AML-193 (cell line): ENCODE measurements around the gene SERPINA4.

Experiments used
- DNase-seq, 2 experiments: peaks; one replicate each; lab custom pipeline; 2025; lab: John Stamatoyannopoulos, UW

The SERPINA4 gene

DNA sequence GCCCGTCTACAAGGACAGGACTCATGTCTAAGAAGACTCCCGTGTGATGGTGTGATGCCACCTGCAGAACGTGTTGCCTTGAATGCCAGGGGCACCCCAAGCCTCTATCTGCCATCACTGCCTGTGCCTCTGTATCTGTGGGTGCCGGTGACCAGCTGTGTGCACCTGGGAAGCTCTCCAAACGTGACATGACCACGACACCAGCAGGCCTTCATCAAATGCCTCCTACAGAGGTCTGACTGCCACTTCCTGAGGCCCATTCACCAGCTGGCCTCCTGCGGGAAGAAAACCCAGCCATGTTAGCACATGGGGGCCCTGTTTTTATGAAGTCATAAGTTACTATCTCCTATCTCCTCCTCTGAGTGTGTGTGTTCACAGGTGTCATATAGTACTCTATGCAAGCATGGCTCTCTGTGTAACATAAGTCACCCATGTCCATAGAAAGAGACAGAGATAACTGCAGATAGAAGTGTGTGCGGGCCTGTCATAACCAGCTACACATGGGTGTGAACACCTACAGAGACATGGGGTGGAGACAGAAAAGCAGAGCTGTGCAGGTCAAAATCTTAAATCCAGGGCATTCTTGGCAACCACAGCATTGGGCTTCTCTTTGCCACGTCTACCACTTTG, 18.3 kb upstream of the SERPINA4 start:
- no peak for DNase-seq

DNA sequence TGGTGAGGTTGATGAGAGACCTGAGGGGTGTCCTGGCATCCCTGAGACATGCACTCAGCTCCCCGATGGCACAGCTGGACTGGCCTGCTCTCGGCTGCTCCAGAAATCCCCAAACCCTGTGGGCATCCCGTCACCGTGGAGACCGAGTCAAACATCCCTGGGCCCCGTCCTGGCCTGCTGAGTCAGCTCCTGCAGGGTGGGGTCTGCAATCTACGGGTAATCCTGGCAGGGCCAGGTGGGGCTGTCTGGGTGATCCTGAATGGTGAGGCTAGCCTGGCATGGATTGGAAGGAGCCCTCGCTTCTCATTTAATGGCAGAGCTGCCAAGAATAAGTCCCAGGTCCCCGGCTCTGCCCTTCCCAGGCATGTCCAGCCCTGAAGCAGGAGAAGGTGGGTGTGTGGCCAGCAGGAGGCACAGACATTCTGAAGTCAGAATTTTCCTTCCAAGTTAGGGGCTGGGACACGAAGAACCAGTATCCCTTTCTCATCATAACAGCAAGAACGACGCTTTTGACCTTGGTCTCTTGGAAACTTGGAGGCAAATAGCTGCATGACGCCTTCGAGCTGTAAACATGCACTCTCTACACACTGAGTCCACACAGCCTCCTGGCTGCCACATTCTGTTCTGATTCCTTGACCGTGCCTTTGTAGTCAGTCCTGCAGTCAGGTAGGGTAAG, 17.7 kb upstream of the SERPINA4 start:
- DNase-seq: no peak

DNA sequence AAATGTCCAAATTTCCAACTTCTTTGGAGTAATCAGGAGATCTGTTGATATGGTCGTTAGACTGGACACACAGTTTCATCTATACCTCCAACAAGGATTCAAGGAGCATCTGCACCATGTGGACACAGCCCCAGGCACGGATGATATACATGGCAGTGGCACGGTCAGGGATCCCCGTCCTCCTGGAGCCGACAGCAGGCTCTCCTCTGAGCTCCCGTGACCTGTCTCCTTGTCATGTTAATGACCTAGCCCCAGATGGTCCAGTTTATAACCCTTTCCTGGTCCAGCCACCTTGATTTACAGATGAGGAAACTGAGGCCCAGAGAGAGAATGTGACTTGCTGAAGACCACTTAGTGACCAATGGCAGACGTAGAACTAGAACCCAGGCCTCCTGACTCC, 16.5 kb upstream of the SERPINA4 start:
- DNase-seq: no peak

DNA sequence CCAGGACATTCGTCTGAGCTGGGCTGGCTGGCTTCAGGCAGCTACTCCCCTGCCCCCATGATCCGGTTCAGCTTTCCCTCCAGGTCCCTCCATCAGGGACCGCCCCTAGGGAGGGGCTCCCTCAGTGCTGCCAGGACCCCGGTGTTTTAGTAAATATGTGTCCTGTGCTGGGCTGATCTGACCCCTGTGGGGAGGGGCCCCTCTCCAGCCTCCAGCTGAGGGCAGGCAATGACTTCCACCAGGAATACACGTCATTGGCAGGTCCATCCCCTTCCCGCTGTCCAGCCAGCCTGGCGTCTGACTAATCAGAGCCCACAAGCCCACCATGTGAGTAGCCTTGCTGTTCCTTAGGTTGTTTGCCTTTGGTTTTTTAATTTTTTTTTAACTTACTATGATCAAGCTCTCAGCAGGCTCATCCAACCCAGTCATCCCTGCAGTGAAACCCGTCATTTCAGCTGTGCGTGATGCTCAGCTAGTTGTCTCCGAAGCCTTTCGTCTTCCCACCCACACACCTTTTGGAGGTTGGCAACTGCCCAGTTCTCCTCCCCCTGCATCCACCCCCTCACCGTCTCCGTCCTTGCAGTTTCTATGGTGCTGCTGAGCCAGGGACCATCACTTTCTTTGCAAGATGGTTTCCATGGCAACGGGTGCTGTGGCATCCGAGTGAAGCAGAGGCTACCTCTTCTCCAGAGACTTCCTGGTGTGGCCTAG, 16.0 kb upstream of the SERPINA4 start:
- DNase-seq: no peak

DNA sequence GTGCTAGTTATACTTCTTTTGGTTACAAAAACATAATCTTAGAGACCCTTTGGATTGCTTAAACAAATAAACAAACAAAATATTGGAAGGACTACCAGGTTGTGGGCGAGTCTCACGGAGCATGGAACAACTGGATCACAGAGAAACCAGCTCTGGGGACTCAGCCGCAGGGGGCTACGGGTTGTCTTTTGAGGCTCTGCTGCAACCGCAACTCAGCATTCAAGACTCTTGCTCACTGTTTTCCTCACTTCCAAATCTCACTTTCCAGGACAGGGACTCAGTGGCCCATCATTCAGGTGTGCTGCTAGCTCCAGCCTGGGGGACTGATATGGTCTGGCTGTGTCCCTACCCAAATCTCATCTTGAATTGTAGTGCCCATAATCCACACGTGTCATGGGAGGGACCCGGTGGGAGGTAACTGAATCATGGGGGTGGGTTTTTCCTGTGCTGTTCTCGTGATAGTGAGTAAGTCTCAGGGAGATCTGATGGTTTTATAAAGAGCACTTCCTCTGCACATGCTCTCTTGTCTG, 14.0 kb upstream of the SERPINA4 start:
- DNase-seq: no peak

DNA sequence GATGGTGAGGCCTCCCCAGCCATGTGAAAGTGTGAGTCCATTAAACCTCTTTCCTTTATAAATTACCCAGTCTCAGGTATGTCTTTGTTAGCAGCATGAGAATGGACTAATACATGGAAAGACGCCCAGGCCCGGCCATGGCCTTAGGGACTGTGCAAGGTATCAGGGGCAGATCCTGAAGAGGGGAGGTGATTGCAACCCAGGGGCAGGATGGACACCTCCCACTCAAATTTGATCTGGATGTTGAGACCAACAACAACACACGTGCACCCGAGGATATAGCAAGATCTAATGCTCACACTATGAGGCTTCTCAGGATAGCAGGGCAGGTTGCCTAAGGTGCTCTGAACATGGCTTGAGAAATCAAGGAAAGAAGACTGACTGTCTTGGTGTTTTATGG, 13.5 kb upstream of the SERPINA4 start:
- no peak for DNase-seq

DNA sequence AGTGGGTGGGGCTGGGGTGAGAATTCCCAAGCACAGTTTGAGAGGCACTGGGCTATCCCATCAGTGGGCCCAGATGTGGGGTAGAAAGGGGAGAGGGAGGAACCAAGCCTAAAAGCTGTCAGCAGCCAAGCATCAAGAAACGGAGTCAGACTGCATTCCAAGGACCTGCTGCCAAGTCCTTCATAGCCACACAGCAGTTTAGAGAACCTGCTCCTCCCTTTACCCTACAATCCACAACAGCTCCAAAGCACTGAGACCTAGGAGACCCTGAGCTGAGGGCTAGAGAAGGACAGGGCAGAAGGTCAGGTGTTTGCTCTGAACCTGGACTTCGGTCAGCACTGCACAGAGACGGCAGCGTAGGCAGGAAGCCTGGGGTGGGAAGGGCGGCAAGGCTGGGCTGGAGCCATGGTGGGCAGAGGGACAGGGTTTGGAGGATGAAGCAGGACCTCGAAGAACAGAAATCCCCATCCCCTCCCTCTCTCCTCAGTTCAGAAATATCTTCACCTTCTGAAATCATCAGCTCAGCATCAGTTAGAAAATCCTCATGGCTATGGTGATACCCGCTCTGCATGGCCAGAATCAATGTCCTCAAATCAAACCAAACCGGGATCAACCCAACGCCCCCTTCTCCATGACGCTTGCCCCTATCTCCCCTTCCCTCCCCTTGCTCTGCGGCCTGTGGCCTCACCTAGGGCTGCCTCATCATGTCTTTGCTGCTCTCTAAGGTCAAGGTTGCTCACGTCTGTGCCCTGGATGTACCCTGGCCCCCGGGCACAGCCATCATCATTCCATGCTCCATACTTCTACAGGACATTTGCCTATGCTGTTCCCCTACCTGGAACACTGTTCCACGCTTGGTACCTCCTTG, 12.9 kb upstream of the SERPINA4 start:
- no peak for DNase-seq

GRCh38 chr14:94548999-94549985, 11.9 kb upstream of the SERPINA4 start:
- DNase-seq: peak; percentile 8 to 22

GRCh38 chr14:94550041-94550440, 11.2 kb upstream of the SERPINA4 start:
- DNase-seq: no peak

DNA sequence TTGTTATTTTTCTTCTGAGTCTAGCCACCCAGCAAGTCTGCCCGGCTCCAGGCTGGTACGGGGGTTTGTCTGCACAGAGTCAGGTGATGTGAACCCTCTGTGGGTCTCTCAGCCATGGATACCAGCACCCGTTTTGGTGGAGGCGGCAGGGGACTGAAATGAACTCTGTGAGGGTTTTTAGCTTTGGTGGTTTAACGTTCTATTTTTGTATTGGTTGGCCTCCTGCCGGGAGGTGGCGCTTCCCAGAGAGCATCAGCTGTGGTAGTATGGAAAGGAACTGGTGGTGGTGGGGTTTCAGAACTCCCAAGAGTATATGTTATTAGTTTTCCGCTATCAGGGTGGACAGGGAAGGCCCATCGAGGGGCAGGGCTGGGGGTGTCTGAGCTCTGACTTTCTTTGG, 5.3 kb upstream of the SERPINA4 start:
- DNase-seq: no peak

GRCh38 chr14:94557327-94557726, 3.9 kb upstream of the SERPINA4 start:
- no peak for DNase-seq

- DNase-seq: no peak
Observed at GRCh38 chr14:94558842-94559241, 2.4 kb upstream of the SERPINA4 start.

DNA sequence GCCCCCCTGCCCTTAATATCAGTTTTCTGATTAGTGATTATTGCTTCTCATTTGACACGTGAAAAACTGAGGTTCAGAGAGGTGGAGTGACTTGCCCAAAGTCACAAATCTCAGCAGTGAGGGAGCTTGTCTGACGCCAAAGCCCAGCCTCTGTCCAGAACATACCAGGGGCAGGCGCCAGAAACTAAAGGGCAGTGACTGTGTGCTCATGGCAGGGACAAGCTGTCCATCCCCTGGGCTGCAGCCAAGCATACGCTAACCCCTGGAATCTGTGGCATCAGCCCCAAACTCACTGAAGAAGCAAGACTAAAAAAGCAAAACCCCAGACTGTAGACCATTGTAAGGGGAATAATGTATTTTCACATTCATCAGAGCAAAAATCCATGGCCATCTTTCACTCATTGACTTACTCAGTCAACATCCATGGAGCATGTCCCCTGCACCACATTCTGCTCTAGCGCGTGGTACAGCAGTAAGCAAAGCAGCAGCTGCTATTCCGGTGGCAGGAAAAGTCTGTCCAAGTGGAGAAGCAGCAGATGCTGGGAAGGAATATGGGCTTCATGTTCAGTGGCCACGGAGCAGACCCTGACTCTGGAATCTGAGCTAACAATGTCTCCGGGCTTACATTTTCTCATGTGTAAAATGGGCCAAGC, 1.5 kb upstream of the SERPINA4 start:
- DNase-seq: no peak

DNA sequence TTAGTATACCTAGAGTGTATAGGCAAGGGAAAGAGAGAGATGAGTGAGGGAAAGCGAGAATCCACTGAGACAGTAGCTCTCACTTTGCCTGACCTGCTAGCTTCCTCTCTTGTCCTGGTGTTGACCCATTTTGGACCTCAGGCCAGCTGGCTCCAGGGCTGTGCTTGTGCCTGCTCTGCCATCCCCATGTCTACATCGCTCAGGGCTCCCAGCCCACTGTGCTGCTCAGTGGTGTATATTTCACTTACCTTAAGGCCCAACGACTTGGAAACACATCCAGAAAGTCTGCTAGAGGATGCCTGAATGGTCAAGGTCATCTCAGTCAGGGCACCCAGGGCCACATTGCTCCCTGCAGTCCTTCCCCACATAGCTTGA, 964 bp upstream of the SERPINA4 start:
- DNase-seq: no peak

GRCh38 chr14:94561656-94562010, 391 bp downstream of the SERPINA4 start:
- DNase-seq: no peak

GRCh38 chr14:94562022-94562421, 780 bp downstream of the SERPINA4 start:
- no peak for DNase-seq

DNA sequence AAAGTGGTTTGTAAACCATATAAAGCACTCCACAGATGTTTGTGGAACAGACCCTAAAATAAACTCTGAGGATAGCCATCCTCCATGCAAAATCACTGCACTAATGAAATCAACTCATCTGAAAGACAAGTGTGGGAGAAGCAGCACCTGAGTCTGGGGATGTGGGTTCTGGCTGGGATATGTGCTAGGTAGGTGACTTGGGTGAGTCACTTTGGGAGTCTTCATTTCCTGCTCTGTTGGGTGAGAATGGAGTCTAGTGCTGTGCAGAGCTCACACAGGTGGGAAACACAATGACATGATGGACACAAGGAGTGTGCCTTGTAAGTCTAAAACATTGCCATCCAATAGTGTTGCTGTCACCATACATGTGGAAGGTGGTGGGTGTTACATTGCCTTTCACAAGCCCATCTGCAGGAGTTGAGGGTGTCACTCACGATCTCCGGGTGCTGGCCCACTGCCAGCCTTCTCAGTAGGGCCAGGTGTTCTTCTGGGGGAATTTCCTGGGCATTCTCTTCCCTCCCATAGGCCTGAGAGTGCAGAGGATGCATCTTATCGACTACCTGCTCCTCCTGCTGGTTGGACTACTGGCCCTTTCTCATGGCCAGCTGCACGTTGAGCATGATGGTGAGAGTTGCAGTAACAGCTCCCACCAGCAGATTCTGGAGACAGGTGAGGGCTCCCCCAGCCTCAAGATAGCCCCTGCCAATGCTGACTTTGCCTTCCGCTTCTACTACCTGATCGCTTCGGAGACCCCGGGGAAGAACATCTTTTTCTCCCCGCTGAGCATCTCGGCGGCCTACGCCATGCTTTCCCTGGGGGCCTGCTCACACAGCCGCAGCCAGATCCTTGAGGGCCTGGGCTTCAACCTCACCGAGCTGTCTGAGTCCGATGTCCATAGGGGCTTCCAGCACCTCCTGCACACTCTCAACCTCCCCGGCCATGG, 2.0 kb downstream of the SERPINA4 start:
- DNase-seq: no peak

DNA sequence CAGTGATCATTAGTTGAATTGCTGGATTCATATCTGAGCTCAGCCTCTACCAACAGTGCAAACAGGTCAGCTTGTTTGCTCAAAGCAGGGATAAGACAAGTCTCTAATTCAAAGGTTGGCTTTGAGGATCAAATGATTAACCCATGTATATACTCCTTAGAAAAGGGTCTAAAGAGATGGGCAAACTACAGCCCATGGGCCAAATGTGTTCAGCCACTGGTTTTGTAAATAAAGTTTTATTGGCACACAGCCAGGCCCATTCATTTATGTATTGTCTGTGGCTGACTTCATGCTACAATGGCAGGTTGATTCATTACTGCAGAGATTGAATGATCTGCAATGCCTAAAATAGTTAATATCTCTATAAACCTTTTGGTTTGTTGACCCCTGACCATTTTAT, 3.1 kb downstream of the SERPINA4 start:
- no peak for DNase-seq

DNA sequence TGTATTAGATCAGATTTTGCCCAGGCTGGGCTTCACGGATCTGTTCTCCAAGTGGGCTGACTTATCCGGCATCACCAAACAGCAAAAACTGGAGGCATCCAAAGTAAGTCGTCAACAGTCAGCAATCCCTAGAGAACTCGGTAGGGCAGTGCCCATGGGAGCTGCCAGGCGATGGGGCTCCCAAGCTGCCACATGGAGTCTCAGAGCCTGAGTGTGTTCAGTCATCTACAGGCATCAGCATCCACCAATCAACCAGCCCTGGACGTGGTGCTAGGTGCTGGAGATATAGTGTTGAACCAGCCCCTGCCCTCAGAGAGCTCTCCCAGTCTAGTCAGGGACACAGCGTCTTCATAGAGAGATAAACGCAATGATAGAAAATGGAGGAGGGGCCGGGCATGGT, 6.9 kb downstream of the SERPINA4 start:
- DNase-seq: no peak
